GM18907 (cell line): ENCODE results near the gene CLSTN1.

Experiments used
- ATAC-seq: cut with Tn5 transposase; IDR thresholded peaks from one replicate; pipeline ENCODE4 v1.9.1; 2021; ENCODE audit warnings: mild to moderate bottlenecking, moderate library complexity; ENCODE audit not compliant: unreplicated experiment

Gene CLSTN1

DNA sequence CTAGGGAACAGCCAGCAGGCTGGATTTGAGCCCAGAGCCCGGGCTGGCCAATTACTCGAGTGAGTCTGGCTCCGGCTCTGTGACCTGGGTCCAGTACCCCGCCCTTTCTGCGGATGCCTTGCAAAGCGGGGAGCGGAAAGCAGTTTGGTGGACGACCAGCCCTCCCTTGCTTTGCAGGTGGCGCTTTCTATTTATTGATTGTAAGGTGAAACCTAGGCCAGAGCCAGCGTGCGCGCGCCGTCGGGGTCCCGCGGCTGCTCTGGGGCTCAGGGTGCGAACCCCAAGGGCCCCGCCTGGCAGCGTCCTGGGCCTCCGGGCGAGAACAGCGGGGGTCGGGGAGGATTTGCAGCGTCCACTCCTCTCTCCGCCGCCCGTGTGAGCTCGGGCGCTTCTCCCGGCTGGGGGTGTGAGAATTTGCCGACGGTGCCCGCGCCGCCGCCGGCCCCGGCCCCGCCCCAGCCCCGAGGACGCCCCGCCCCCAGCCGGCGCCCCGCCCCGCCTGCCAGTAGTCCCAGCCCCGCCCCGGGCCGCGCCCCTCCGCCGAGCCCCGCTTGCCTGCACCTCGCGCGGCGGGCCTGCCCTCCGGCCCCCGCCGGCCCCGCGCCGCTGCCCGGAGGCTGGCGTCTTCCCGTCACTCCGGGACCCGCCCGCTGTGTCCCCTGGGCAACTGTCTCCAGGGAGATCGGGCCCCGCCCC, 134.6 kb downstream of the CLSTN1 start:
- ATAC-seq = peak; percentile 58

DNA sequence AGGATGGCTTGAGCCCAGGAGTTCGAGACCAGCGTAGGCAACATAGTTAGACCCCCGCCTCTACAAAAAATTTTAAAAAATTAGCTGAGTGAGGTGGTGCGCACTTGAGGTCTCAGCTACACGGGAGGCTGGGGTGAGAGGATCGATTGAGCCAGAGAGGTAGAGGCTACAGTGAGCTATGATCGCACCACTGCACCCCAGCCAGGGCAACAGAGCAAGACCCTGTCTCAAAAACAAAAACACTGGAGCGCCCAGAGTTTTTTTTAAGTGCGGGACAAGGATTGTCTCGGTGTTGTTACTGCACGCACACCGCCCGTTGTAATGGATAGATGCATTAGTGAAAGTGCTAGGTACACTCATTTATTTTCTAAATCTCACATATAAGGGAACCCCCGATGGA, 135.2 kb downstream of the CLSTN1 start:
- ATAC-seq = no peak

DNA sequence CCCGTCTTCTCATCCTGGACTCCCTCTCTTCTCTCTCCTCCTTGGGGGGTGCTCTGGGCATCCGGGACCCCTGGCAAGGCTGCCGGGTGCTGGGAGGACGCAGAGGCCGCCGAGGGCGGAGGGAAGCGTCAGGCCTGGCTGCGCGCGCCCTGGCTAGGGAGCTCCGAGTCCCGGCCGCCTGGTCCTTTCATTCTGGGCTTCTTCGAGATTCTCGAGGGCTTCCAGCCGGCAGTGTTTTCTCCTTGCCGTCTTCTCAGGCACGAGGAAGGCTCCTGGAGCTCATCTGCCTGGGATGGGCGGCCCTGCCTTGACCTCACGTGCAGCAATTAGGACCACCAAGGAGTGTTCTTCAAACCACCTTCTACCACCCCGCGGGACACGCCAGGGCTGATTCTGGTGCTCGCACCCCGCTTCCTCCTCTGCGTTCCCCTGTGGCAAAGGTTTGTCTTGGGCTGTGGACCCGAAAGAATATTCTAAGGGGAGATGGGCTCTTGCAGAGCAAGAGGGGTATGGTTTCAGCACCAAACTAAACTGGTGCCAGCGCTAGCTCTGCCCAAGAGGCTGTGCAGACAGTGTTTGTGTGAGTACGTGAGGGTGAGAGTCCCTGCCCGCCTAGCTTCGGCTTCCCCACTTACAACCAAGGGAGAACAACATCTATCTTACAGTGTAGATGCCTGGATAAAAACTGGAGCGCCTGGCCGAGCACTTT, 135.7 kb downstream of the CLSTN1 start:
- ATAC-seq = peak; percentile 1

DNA sequence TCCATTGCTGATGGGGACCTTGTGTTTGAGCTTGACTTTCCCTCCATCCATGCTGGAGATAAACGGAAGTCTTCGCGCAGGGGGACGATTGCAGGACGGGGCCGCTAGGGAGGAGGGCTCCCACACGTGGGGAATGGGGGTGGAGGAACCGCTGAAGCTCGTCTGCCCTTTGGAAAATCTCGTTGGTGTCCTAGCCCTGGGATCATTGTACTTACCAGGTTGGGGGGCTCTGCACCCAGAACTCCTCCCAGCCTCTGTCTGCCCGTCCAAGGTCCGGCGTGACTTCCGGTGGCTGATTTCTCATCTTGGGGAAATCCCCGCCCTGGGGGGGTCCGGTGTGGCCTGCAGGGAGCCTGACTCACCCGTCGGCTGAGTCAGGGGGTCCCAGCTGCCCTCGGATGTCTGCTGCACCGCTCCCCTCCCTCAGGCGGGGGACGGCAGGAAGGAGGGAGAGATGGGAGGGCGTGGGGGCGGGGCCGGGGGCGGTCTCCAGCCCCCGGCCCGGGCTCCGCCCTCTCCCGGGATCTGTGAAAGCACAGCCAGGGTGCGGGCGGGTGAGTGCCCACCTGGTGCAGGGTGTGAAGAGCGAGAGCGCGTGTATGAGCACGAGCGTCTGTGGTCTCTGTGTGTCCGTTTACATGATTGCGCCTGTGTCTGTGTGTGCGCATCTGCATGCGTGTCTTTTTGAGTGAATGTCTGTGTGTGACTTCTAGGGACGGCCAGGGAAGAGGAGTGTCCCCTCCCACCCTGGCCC, 136.5 kb downstream of the CLSTN1 start:
- ATAC-seq = peak; percentile 41

DNA sequence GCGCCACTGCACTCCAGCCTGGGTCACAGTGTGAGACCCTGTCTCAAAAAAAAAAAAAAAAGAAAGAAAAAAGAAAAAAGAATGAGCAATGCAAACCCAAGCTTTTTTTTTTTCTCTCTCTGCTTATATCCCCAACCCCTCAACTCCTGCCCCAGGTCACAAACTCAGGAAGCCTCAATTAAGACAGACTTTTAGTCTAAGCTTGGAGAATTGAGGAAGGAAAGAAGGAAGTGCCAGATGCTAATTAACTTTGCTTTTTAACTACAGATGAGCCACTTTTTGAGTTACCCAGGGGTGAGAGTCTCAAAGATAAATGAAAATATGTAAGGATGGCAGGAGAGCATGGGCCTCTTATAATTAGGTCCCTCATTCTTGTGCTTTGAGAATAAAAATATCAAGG, 139.0 kb downstream of the CLSTN1 start:
- ATAC-seq = no peak

DNA sequence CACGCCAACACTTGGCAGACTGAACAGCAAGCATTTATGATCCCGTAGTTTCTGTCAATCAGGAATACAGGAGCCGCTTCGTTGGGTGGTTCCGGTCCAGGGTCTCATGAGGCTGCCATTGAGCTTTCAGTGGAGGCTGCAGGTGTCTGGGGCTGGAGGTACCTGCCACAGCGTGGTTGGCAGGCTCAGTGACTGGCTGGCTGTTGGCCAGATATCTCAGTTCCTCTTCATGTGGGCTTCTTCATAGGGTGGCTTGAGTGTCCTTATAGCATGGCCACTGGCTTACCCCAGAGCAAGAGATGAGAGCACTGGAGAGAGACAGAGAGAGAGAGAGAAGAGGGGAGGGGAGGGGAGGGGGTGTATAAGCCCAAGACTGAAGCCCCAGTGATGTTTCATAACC, 142.9 kb downstream of the CLSTN1 start:
- ATAC-seq = no peak

DNA sequence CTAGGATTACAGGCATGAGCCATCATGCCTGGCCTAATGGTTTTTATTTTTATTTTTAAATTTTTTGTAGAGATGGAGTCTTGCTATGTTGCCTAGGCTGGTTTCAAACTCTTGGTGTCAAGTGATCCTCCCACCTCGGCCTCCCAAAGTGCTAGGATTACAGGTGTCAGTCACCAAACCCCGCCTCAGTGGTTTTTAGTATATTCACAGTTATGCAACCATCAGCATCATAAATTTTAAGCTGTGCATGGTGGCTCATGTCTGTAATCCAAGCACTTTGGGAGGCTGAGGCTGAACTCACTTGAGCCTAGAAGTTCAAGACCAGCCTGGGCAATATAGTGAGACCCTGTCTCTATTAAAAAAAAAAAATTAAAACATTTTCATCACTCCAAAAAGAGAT, 143.7 kb downstream of the CLSTN1 start:
- no peak for ATAC-seq
